Muscle layer of colon (tissue), 2 donors: Measurements from ENCODE around the gene MAFG.

ENCODE experiments used
- H3K27ac ChIP-seq: one replicate; pipeline ENCODE4 v1.7.0; 2013; ENCODE audit warnings: low read depth, mild to moderate bottlenecking, low read length, moderate library complexity
- H3K27me3 ChIP-seq, 2 donors: one replicate each; pipeline ENCODE4 v1.7.0; 2013; ENCODE audit warnings: low read length in 2 of 2, mild to moderate bottlenecking in 2 of 2; ENCODE audit not compliant: insufficient read depth in 2 of 2, control insufficient read depth in 1 of 2
- H3K36me3 ChIP-seq: one replicate; pipeline ENCODE4 v1.7.0; 2013; ENCODE audit warnings: mild to moderate bottlenecking, low read length; ENCODE audit not compliant: insufficient read depth
- H3K4me1 ChIP-seq: one replicate; pipeline ENCODE4 v1.7.0; 2013; ENCODE audit warnings: mild to moderate bottlenecking, low read length; ENCODE audit not compliant: insufficient read depth
- H3K4me3 ChIP-seq, 2 donors: one replicate each; pipeline ENCODE4 v1.7.0; 2013; ENCODE audit warnings: low read length in 2 of 2, low read depth in 1 of 2, mild to moderate bottlenecking in 1 of 2, moderate library complexity in 1 of 2
- H3K9ac ChIP-seq: one replicate; pipeline ENCODE4 v1.7.0; 2013; ENCODE audit warnings: low read length
- H3K9me3 ChIP-seq: one replicate; pipeline ENCODE4 v1.7.0; 2013; ENCODE audit warnings: mild to moderate bottlenecking, low read length
- donor health status: abdominal sarcoma.
- donor health status: Adenocarcinoma of cecum.

Gene MAFG

GRCh38 chr17:81907219-81908145 is 20.1 kb downstream of the MAFG start:
- Histone ChIP-seq H3K4me3 (no peak overlapping the region), H3K27ac (no peak overlapping the region), H3K4me1 (peaks cover 13% of the 10 kb centered on the region), H3K27me3 (peaks cover 0 to 12% of the 10 kb centered on the region in 2 donors), H3K36me3 (peaks cover 6% of the 10 kb centered on the region), H3K9me3 (no peaks in the 10 kb centered on the region), H3K9ac (no peak overlapping the region)

DNA sequence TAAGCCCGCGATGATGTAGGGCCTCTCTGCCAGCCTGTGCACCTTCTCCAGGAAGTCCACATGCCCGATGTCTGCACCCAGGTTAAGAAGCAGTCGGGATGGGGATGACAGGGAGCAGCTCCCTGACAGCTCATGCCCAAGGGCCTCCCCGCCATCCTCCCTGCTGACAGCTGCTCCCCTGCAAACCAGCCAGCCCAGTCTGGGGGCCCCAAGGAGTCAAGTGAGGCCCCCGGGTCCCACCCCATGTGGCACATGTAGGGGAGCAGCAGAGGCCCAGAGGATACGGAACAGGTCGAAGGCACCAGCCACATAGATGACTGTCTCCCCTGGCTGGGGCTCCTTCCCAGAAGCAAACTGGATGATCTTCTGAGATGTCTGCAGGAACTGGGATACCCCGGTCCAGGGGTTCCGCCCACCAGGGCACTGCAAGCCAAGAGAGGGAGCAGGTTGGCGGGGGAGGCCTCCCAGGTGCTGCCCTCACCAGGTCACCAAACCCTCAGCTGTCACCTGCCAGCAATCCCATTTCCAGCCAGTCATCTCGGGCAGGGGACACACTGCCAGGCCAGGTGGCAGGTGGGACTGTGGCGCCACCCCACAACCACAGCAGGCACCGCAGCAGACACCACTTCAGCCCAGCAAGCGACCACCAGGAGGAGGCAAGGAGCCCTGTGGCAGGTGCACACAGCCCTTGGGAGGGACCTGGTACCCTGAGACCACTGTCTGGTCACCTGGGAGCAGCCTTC is 20.9 kb downstream of the MAFG start:
- H3K9me3 ChIP-seq = no peaks in the 10 kb centered on the region
- H3K9ac ChIP-seq = no peak overlapping the region
- H3K27ac ChIP-seq = no peak overlapping the region
- H3K4me3 ChIP-seq = no peak overlapping the region
- peaks cover 0 to 19% of the 10 kb centered on the region in 2 donors for H3K27me3 ChIP-seq
- H3K4me1 ChIP-seq = peaks cover 11% of the 10 kb centered on the region
- no peaks in the 10 kb centered on the region for H3K36me3 ChIP-seq

GRCh38 chr17:81905993-81906392 is 21.5 kb downstream of the MAFG start:
- peaks cover 0 to 24% of the 10 kb centered on the region in 2 donors for H3K27me3 ChIP-seq
- no peak overlapping the region for H3K9ac ChIP-seq
- no peaks in the 10 kb centered on the region for H3K9me3 ChIP-seq
- H3K27ac ChIP-seq = no peak overlapping the region
- no peaks in the 10 kb centered on the region for H3K36me3 ChIP-seq
- peaks cover 10% of the 10 kb centered on the region for H3K4me1 ChIP-seq
- H3K4me3 ChIP-seq = no peak overlapping the region

DNA sequence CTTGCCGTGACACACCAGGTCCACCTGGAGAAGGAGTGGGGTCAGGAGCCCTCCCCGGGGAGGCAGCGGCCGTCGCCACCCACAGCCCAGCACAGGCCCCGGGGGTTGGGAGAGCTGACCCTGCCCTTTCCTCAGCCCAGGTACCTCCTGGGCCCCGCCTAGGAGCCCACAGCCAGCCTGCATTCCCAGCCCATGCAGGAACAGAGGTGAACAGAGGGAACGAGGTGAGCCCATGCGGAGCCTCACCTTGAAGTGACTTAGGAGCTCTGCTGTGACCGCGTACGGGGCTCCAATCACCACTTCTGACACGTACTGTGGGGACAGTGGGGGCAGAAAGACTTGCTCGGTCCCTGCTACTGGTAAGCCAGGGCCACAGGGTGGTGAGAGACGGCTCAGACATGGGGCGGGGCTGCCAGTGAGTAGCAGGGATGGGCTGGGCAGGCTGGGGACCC is 22.1 kb downstream of the MAFG start:
- Histone ChIP-seq H3K4me1 (peaks cover 6% of the 10 kb centered on the region), H3K4me3 (no peak overlapping the region), H3K9ac (no peak overlapping the region), H3K27ac (no peak overlapping the region), H3K9me3 (no peaks in the 10 kb centered on the region), H3K27me3 (peaks cover 0 to 24% of the 10 kb centered on the region in 2 donors), H3K36me3 (peaks cover 2% of the 10 kb centered on the region)

DNA sequence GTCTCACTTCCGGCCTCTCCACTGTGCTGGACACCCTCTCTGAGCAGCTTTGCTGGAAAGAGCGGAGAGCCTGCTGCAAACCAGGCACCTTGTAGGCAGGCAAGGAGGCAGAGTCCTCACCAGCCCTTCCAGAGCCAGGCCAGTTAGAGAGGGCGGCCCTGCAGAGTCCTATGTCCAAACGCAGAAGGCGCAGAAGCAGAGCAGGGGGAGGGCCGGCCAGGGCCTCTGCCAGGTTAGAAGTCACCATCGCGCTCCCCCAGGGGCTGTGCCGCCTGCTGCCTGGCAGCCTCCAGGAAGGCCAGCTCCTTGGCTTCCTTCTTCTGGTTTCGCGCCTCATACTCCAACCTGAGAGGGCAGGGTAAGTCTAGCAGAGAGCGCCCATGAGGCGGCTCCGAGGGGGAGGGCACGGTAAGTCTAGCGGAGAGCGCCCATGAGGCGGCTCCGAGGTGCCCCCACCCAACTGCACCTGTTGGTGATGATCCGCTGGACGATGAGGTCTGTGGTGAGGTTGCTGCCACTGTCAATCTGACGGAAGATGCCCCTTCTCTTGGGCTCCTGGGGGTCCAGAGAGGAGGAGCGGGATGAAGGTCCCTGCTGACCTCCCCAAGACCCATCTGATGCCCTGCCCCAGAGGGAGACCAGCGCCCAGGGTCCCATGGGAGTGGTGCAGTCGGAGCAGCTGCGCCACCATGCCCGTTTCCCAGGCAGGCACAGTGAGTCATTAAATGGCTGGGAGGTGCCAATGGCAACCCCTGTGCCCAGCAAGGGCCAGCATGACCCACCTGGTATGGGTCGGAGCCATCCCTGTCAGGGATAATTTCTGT is 22.7 kb downstream of the MAFG start:
- Histone ChIP-seq H3K27me3 (peaks cover 0 to 24% of the 10 kb centered on the region in 2 donors), H3K4me1 (no peaks in the 10 kb centered on the region), H3K4me3 (no peak overlapping the region), H3K9me3 (no peaks in the 10 kb centered on the region), H3K27ac (no peak overlapping the region), H3K36me3 (peaks cover 8% of the 10 kb centered on the region), H3K9ac (no peak overlapping the region)

DNA sequence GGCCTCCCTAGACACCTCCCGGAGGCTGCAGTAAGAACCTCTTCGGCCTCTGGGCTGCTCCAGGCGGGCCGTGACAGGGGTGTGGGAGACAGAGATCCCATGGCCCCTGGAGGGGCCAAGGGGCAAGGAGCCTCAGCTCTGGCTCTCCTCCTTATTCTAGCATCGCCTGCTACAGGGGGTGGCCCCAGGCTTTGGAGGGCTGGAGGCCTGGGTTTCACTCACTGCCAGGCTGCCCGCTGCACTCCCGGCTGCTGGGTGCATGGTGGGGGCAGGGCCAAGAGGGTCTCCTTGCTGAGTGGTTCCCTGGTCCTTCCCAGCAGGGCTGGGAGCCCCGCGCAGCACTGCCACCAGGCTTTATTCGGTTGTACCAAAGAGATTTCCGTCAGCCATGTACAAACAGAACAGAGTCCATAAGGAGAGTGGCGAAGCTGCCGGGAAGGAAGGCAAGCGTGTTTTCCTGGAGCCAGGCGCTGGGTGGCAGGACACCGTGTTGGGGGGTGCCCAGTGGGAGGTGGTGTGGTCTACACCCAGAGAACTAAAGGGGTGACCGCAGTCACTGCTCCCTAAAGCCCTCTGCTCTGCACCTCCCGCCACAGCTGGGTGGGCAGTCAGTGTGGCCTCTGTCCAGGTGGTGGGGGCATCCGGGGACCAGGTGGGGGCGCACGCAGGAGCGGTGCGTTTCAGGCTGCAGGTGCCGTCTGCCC is 23.5 kb downstream of the MAFG start:
- Histone ChIP-seq H3K27me3 (peaks cover 0 to 24% of the 10 kb centered on the region in 2 donors), H3K36me3 (peaks cover 16% of the 10 kb centered on the region), H3K27ac (no peak overlapping the region), H3K4me1 (no peaks in the 10 kb centered on the region), H3K9ac (no peak overlapping the region), H3K9me3 (no peaks in the 10 kb centered on the region), H3K4me3 (no peak overlapping the region)

DNA sequence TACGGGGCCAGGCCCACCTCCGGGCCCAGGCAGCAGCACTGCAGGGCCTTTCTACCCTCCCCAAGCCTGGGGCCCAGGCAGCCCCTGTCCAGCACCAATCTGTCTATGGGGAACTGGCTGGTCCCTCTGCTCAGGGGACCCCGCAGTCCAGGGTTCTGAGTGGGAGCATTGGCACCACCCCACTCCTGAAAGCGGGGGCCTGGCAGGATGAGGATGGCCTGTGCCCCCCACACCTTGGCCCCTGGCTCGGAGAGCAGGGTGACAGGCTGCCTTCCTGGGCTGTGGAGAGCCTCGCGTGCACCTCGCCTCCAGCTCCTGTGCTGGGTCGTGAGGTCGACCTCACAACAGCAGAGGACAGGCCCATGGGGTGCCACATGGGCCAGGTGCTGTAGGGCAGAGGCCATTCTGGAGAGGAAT is 24.1 kb downstream of the MAFG start:
- Histone ChIP-seq H3K27ac (no peak overlapping the region), H3K4me1 (no peaks in the 10 kb centered on the region), H3K36me3 (peaks cover 22% of the 10 kb centered on the region), H3K4me3 (no peak overlapping the region), H3K9me3 (no peaks in the 10 kb centered on the region), H3K9ac (no peak overlapping the region), H3K27me3 (peaks cover 0 to 24% of the 10 kb centered on the region in 2 donors)

DNA sequence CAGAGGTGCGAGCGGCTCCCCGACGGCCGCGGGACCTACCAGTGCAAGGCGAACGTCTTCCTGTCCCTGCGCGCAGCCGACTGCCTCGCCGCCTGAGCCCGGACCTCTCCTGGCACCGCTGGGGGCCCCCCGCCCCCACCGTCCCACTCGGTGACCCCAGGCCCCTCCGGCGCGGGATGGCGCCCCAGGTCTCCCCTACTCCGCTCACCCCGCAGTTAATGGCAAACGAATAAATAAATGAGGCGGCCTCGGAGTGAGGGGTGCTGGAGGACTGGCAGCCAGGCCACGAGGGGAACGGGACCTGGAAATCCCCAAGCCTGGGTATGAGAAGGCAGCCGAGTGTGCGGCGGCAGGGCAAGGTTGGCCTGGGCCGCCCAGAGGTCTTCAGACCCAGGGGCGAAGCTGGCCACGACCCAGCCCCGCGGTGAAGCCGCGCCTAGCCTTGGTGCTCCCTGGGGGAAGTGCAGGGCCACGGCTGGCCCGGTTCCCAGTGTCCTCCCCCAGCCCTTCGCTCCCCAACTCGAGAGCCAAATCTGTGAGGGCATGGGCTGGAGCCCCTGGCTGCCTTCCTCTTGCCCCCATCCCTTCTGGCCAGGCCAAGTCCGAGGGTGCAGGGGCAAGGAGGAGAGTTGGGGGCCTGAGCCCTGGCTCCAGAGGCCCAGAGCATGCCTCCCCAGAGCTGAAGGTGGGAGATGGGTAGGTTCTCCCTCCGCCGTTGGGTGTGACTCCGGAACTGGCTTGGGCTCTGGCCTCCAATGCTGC is 24.7 kb downstream of the MAFG start:
- H3K9me3 ChIP-seq = no peaks in the 10 kb centered on the region
- H3K27me3 ChIP-seq = peaks cover 0 to 24% of the 10 kb centered on the region in 2 donors
- no peak overlapping the region for H3K4me3 ChIP-seq
- no peak overlapping the region for H3K9ac ChIP-seq
- H3K4me1 ChIP-seq = no peaks in the 10 kb centered on the region
- H3K27ac ChIP-seq = no peak overlapping the region
- peaks cover 27% of the 10 kb centered on the region for H3K36me3 ChIP-seq

DNA sequence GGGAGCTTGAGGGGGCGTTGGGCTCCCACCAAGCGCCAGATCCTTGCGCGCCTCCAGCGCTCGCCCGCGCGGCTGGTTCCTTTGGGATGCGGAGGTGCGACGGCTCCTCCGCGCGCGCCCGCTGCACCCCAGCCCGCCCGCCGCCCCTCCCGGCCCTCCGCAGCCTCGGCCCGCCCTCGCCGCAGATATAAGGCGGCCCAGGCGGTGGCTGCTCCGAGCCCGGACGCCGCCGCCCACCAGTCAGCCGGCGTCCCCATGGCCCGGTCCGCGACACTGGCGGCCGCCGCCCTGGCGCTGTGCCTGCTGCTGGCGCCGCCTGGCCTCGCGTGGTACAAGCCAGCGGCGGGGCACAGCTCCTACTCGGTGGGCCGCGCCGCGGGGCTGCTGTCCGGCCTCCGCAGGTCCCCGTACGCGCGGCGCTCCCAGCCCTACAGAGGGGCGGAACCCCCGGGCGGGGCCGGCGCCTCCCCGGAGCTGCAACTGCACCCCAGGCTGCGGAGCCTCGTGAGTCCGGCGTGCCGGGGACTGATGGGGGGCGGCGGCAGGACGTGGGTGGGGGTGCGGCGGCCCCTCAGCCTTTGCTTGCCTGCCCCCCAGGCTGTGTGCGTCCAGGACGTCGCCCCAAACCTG is 25.4 kb downstream of the MAFG start, which contains the start of gene NPB:
Gene NPB (plus strand): TSS at position 216 of the 630 bp plus-strand sequence. CDS start 40 bp downstream, at position 256.
- Histone ChIP-seq H3K27me3 (peaks cover 0 to 24% of the 10 kb centered on the region in 2 donors), H3K9ac (no peak within 1 kb of the TSS), H3K9me3 (no peaks in the 10 kb centered on the region), H3K27ac (no peak within 1 kb of the TSS), H3K4me3 (peak within 1 kb of the TSS in 1 of 2 donors; percentile 31), H3K36me3 (peaks cover 31% of the 10 kb centered on the region), H3K4me1 (no peaks in the 10 kb centered on the region)
